H1 (cell line): ENCODE results near the gene LY86.

Source experiments
- ATF3 ChIP-seq: IDR thresholded peaks from 2 replicates; pipeline ENCODE4 v1.6.1; 2011; ENCODE audit warnings: low read depth, mild to moderate bottlenecking, low read length; ENCODE audit not compliant: insufficient read depth
- BCL11A ChIP-seq, 2 experiments: IDR thresholded peaks; one replicate each; pipeline ENCODE4 v1.6.1; 2011; ENCODE audit warnings: low read depth in 2 of 2, low read length in 2 of 2, mild to moderate bottlenecking in 2 of 2
- CEBPB ChIP-seq: IDR thresholded peaks from 2 replicates; pipeline ENCODE4 v1.6.1; 2012; ENCODE audit warnings: low read depth, low read length
- CTCF ChIP-seq, 3 experiments: IDR thresholded peaks; 1 replicate in 2 of 3; 2 replicates in 1 of 3; pipeline versions ENCODE4 v1.5.1 to v1.6.1; 2011; ENCODE audit warnings: low read length in 3 of 3, mild to moderate bottlenecking in 3 of 3, inconsistent platforms in 2 of 3, low read depth in 1 of 3, moderate library complexity in 1 of 3; ENCODE audit not compliant: insufficient read depth in 1 of 3; ENCODE audit errors: control extremely low read depth in 1 of 3
- EP300 ChIP-seq, 2 experiments: IDR thresholded peaks; 1 replicate in 1 of 2; 2 replicates in 1 of 2; pipeline ENCODE4 v1.6.1; 2011 to 2012; ENCODE audit warnings: low read depth in 2 of 2, low read length in 2 of 2, mild to moderate bottlenecking in 2 of 2, borderline replicate concordance in 1 of 2, inconsistent platforms in 1 of 2, moderate library complexity in 1 of 2
- MAFK ChIP-seq: IDR thresholded peaks from 2 replicates; pipeline ENCODE4 v1.6.1; 2012; ENCODE audit warnings: low read depth, mild to moderate bottlenecking, improper control_type of control experiment, low read length
- POLR2A ChIP-seq, 2 experiments: IDR thresholded peaks; 1 replicate in 1 of 2; 2 replicates in 1 of 2; pipeline ENCODE4 v1.6.1; 2011; ENCODE audit warnings: low read depth in 2 of 2, low read length in 2 of 2, mild to moderate bottlenecking in 2 of 2; ENCODE audit errors: control extremely low read depth in 1 of 2
- RAD21 ChIP-seq, 2 experiments: IDR thresholded peaks in 1 of 2; conservative IDR thresholded peaks in 1 of 2; 2 replicates each; pipeline ENCODE4 v1.6.1; 2011; ENCODE audit warnings: low read depth in 2 of 2, low read length in 2 of 2, improper control_type of control experiment in 1 of 2, inconsistent platforms in 1 of 2, mild to moderate bottlenecking in 1 of 2, moderate library complexity in 1 of 2
- RFX5 ChIP-seq: IDR thresholded peaks from 2 replicates; pipeline ENCODE4 v1.6.1; 2011; ENCODE audit warnings: low read depth, low read length, improper control_type of control experiment, borderline replicate concordance
- RXRA ChIP-seq: IDR thresholded peaks from 2 replicates; pipeline ENCODE4 v1.6.1; 2011; ENCODE audit warnings: low read depth, mild to moderate bottlenecking, low read length, moderate library complexity; ENCODE audit not compliant: insufficient read depth
- SIN3A ChIP-seq, 2 experiments: IDR thresholded peaks in 1 of 2; conservative IDR thresholded peaks in 1 of 2; 2 replicates each; pipeline ENCODE4 v1.6.1; 2011 to 2012; ENCODE audit warnings: low read length in 2 of 2, improper control_type of control experiment in 1 of 2, low read depth in 1 of 2, mild to moderate bottlenecking in 1 of 2
- SP1 ChIP-seq: IDR thresholded peaks from 2 replicates; pipeline ENCODE4 v1.6.1; 2011; ENCODE audit warnings: low read depth, low read length
- TEAD4 ChIP-seq: IDR thresholded peaks from 2 replicates; pipeline ENCODE4 v1.6.1; 2012; ENCODE audit warnings: low read depth, low read length, inconsistent platforms, mixed read lengths

- TF ChIP-seq TEAD4: no peak
- no peak for TF ChIP-seq POLR2A (IDR thresholded peaks at IDR 0.05; ENCODE audit: control extremely low read depth in 1 of 2, low read depth in 2 of 2, low read length in 2 of 2)
- no peak for TF ChIP-seq RFX5
- no peak for TF ChIP-seq SIN3A (conservative IDR thresholded peaks at IDR 0.05 in 1 of 2, IDR thresholded peaks at IDR 0.05 in 1 of 2; ENCODE audit: low read depth in 1 of 2, low read length in 2 of 2)
- TF ChIP-seq CTCF (IDR thresholded peaks at IDR 0.05; ENCODE audit: control extremely low read depth in 1 of 3, insufficient read depth in 1 of 3, low read depth in 1 of 3, low read length in 3 of 3): no peak
- TF ChIP-seq SP1: no peak
- no peak for TF ChIP-seq EP300 (IDR thresholded peaks at IDR 0.05; ENCODE audit: borderline replicate concordance in 1 of 2, low read depth in 2 of 2, low read length in 2 of 2)
- no peak for TF ChIP-seq RXRA
- no peak for TF ChIP-seq ATF3
- no peak for TF ChIP-seq CEBPB
- no peak; the same call in 1 of the 2 replicates for TF ChIP-seq MAFK
- TF ChIP-seq RAD21 (IDR thresholded peaks at IDR 0.05 in 1 of 2, conservative IDR thresholded peaks at IDR 0.05 in 1 of 2; ENCODE audit: low read depth in 2 of 2, low read length in 2 of 2): no peak
- TF ChIP-seq BCL11A (IDR thresholded peaks at IDR 0.05; ENCODE audit: low read depth in 2 of 2, low read length in 2 of 2): no peak
Observed at GRCh38 chr6:6603317-6603716, 14.8 kb downstream of the LY86 start.
